Loucy (cell line): Measurements from ENCODE around the gene KLF17.

Experiments
- EZH2phosphoT487 ChIP-seq: fragments of 200-600 bp; IDR thresholded peaks from 2 replicates; pipeline ENCODE4 v1.6.1; 2018; ENCODE audit warnings: antibody characterized with exemption, mild to moderate bottlenecking, moderate library complexity, borderline replicate concordance
- TF ChIP-seq, protein P1 (sequence below): fragments of 200-600 bp; sonication (generic); conservative IDR thresholded peaks from 2 replicates; pipeline ENCODE4 v1.5.1; 2014; ENCODE audit warnings: mild to moderate bottlenecking, antibody characterized with exemption, low read length

GRCh38 chr1:44154049-44154448 lies 35.4 kb downstream of the KLF17 start:
- TF ChIP-seq, protein P1, sequence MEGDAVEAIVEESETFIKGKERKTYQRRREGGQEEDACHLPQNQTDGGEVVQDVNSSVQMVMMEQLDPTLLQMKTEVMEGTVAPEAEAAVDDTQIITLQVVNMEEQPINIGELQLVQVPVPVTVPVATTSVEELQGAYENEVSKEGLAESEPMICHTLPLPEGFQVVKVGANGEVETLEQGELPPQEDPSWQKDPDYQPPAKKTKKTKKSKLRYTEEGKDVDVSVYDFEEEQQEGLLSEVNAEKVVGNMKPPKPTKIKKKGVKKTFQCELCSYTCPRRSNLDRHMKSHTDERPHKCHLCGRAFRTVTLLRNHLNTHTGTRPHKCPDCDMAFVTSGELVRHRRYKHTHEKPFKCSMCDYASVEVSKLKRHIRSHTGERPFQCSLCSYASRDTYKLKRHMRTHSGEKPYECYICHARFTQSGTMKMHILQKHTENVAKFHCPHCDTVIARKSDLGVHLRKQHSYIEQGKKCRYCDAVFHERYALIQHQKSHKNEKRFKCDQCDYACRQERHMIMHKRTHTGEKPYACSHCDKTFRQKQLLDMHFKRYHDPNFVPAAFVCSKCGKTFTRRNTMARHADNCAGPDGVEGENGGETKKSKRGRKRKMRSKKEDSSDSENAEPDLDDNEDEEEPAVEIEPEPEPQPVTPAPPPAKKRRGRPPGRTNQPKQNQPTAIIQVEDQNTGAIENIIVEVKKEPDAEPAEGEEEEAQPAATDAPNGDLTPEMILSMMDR, result no peak
- no peak for TF ChIP-seq EZH2phosphoT487
